HG03558 (cell line): Measurements from ENCODE around the gene DEFB129.
"Not testable (repeated sequence)": the region's sequence is repeated elsewhere in the genome, so short reads cannot be mapped to it uniquely, and the experiment has no call there.

ENCODE experiments used
- ATAC-seq: cut with Tn5 transposase; IDR thresholded peaks from one replicate; pipeline ENCODE4 v1.9.1; 2021; ENCODE audit warnings: moderate number of reproducible peaks; ENCODE audit not compliant: unreplicated experiment; ENCODE audit errors: extremely low read depth

DEFB129 gene

DNA sequence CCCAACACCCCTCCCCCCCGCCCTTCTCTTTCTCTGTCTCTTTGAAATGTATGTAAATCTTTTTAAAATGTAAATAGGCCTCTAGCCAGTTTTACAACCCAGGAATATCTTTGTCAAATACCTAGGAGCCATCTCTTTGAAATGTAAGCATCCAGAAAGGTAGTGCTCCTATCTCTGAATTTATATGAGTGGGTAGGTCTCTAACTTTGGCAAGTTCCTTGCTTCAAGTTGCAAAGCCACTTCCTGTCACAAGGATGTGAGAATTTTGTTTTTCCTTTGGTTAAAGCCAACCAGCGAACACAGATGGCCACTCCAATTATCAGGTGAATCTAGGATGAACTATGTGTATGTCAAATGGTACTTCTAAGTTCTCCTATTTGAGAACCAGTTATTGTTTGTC lies 24.3 kb downstream of the DEFB129 start:
- no peak for ATAC-seq

DNA sequence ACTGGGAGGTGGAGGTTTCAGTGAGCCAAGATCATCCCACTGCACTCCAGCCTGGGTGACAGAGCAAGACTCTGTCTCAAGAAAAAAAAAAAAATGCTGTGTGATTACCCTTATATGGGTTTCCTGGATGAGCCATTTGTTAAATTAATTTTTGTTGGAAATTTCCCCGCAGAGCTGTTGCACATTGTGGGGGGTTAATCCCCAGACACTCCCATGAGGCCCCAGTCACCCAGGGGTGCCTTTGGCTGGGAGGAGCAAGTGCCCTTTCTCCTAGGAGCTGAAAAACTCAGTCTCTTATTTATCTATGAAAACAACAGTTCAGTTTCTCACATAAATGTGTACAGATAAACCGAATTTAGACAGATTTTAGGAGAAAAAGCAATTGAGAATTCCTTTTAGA lies 25.7 kb downstream of the DEFB129 start:
- ATAC-seq: no peak

DNA sequence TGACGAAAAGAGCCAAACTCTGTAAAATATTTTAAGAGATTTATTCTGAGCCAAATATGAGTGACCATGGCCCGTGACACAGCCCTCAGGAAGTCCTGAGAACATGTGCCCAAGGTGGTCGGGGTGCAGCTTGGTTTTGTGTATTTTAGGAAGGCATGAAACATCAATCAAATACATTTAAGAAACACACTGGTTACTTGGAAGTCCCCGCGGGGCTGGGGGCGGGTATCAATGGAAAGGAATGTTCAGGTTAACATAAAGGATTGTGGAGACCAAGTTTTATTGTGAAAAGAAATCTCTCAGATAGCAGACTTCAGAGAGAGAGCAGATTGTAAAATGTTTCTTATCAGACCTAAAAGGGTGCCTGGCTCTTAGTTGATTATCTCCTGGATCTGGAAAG lies 26.4 kb downstream of the DEFB129 start:
- not testable (repeated sequence) for ATAC-seq

DNA sequence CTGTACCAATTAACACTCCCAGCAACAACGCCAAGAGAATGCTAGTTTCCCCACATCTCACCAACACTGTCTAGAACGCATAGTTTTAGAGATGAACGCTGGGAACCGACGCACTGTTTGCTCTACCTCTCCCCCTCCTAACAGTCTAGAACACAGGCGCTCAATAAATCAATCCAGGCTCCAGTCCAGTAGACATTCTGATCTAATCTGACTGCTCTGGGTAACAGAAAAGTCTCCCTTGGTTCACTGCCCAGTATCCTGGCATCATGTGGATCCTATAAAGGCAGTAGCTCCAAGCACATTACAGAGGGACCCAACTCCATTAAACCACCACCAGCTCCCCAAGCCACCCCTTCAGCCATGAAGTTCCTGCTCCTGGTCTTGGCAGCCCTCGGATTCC lies 30.4 kb downstream of the DEFB129 start, which contains the start of gene DEFB132:
DEFB132 (plus strand) TSS at position 306 of the 400 bp plus-strand sequence; CDS start at position 361, 55 bp downstream.
- ATAC-seq: no peak

DNA sequence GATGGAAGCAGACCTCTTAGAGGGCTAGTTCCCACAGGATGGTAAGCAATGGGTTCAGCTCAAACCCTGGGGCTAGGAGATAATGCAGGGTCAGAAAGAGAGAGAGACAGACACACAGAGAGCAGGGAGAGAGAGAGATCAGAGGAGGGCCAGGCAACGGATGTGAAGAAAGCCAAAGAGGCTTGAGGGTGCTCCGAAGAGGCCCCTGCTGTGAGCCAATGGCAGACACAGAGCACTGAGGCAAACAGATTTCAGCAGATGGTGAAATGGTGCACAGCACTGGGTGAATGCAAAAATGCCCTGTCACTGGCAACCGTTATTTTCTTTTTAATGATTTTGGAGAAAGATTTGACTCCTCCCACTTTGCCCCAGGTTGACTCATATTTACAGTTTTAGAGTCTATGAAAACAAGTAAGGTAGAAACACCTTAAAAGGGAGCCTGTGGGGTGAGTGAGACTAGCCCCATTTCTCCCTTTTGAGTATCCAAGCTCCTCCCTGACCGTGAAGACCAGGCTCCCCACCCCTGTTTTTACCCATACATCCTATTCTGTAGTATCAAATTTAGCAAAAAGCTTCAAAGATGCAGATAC lies 31.3 kb downstream of the DEFB129 start:
- ATAC-seq: no peak

DNA sequence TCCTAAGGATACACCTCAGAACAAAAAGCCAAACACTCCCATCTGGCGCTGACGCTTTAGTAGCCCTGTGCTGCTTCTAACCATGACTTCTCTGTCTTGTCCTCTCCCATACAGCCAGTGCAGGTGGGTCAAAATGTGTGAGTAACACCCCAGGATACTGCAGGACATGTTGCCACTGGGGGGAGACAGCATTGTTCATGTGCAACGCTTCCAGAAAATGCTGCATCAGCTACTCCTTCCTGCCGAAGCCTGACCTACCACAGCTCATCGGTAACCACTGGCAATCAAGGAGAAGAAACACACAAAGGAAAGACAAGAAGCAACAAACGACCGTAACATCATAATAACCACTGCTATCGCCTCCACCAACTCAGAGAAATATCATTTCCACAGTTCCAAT lies 31.9 kb downstream of the DEFB129 start:
- no peak for ATAC-seq

DNA sequence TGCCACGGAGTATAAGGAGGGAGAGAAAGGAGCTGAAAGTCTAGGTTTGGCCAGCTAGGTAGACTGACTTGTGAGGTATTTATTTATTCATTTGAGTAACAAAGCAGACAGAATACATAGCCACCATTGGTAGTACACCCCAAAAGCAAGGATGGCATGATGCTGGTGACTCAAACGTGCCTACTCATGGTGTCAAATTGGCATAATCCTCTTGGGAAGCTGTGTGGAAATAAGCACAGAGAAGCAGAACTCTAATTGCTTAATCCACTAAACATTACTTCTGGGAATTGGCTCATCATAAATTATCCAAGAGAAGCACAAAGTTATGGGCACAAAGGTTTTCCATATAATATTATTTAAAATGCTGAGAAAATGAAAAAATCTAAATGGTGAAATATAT lies 32.9 kb downstream of the DEFB129 start:
- no peak for ATAC-seq

DNA sequence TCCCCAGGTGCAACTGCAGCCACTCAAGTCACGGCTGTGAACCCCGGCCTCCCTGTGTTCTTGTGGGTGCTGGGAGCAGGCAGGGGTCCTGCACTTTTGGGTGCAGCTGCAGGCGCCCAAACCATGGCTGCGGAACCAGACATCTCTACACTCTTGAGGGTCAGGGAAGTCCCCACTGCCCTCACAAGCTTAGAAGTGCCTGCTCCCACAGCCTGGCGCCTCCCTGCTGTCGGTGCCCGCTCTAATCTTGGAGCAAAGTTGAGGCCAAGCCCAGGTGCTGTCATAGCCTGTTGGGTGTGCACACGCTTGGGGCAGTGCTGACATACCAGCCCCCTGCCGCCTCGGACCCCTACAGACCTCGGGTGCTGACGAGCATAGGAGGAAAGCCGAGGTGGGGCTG lies 36.6 kb downstream of the DEFB129 start:
- ATAC-seq: no peak

DNA sequence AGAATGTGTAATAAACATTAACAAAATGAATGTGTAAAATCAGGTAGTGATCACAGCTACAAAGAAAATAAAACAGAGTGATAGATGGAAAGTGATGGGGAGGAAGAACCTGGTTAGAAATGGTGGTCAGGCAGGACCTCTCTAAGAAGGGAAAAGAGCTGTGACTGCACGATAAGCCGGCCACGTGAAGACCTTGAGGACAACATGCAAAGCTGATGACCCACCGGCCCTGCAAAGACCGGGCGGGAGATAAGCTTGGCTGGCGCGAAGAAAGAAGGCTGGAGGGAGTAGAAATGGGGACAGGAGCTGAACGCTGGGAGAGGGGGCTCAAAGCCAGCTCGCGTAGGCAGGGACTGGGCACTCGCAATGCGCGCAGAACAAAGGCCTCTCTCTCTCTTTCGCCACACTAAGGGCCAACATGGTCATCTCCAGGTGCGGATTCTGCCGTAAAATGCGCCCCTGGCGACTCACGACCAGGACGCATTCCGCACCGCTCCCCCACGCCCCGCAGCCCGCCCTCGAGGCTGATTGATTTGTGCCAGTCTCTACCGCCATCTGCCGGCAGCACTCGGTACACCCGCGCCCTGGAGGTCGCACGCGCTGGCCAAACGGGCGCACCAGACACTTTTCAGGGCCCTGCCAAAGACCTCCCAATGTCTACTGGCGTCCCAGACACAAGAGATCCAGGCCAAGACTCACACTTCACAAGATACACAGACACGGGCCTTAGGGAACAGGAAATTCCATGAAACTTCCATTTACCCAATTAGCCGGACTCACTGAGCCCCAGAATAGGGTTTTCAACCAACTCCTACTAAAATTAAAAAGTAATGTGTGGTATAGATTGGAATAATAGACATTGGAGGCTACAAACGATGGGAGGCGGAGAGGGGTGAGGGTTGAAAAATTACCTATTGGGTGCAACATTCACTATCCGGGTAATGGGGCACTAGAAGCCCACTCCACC lies 39.8 kb downstream of the DEFB129 start:
- ATAC-seq: peak; percentile 73

DNA sequence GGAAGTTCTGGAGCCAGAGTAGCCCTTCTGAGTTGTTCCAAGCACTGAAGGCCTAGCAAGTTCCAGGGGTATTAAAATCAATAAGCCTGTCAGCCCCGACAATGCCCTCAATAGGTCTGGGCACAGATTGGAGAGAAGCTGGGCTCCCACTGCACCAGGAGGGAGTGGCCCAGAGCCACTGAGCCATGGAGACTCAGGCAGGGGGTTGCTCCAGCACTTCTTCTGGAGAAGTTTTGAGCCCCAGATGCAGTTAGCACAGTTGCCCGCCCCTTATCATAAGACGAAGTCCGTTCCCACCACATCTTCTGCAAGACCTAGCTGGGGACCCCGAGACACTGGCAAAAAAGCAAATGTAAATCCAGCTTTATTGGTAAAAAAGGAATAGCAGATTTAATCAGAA lies 43.5 kb downstream of the DEFB129 start:
- ATAC-seq: no peak

DNA sequence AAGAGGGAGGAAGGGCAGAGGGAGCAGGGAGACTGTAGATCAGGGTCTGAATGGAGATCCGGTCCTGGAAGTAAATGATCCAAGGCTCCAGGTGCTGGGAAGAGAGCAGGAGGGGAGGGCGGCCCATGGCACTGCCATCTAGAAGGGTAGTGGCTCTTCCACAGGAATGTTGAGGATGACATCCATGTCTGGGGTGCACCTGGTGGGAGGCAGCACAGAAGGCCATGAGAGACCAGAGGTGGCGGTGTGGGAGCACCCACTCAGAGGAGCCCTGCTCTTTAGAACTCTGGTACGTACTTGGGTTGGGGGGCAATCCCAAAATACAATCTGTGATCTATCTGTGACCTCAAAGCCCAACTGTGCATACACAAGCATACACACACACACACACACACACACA lies 44.0 kb downstream of the DEFB129 start:
- ATAC-seq: no peak

DNA sequence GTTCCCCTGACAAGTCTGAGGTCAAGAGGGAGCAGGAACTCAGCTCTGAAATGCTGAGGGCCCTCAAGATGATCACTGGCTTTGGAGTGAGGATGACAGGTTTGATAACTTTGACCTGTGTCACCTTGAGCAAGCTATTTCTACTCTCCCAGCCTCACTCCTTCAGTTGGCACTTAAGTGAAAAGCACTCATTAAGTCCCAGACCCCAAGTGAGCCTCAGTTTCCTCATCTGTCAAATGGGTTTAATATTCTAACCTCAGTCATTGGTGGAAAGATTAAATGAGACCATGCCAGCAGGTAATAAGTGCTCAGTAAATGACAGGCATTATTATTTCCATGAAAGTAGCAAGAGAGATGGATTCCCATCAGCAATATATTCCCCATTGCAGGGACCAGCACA lies 44.5 kb downstream of the DEFB129 start:
- ATAC-seq: no peak

DNA sequence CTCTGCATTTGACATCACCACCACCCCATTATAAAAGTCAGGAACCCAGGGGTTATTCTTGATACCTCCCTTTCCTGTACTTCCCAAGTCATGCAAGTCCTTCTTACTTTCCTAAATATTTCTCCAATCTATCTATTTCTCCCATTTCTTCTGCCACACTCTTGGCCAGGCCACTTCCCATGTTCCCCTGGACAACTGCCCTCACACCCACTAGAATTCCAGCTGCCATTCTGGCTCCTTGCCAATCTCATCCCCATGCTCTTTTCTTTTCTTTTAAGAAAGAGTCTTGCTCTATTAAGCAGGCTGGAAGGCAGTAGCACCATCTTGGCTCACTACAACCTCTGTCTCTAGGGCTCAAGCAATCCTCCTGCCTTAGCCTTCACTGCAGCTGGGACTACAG lies 45.7 kb downstream of the DEFB129 start:
- ATAC-seq: no peak

DNA sequence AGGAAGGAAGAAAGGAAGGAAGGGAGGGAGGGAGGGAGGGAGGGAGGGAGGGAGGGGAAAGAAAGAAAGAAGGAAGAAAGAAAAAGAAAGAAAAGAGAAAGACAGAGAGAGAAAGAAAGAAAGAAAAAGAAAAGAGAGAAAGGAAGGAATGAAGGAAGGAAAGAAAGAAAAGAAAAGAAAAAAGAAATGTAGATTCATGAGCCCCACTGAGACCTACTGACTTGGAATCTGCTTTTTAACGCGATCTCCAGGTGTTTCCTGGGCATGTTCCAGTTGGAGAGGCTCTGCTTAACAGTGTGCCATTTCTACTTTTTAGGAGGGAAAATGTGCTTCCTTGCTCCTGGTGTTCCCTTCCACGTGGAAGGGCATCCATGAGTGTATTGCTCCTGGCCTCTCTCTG lies 46.8 kb downstream of the DEFB129 start:
- ATAC-seq: no peak

DNA sequence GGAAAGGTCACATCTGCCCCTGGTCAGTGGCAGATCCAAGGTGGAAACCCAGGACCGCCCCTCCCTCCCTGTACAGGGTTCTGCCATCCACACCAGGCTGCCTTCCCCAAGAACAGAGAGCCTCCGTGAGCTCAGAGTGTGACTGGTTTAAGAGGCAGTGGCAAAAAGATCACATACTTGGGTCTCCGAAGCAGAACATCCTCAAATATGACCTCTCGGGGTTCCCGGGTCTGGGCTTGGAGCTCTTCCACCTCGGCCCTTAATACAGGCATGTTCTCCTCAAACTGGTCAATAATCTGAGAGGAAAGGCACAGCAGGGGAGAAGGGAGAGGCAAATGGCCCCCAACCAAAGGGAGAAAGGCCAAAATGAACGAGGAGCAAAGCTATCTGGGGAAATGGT lies 48.7 kb downstream of the DEFB129 start:
- no peak for ATAC-seq

DNA sequence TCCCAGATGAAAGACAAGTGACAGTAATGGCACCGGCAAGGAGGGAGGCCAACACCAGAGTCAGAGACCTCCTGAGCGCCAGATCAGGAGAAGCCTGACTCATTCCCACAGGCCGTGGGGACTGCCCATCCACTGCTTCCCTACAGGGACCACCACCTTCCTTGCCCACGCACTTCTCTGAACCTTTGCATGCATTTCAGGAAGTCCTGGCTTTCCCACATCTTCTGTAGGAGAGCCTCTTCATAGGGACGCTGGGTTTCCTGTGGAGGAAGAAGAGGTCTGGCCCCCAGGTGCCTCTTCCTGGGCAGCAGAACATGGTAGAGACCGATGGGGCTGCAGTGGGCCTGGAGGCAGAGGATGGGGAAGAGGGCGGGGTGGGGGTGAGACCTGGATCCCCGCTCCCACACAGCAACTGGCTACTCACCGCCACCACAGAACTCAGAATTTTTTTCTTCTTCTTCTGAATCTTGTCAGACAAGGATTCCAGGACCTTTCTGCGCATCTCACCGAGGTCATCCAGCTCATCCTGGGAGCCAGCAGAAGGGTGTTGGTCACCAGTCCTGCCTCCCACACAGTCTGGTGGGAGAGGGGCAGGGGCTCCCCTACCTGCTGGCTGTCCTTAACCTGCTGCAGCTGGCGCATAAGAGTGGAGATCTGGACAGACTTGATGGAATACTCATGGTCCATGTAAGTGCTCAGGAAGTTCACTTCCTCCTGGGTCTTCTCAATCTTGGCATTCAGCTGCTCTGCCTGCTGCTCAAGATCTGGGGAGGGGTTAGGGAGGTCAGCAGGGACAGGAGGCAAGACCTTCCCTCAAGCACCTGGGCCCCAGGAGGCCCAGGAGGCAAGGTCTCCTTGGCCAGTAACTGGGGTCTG lies 49.8 kb downstream of the DEFB129 start:
- ATAC-seq: no peak

DNA sequence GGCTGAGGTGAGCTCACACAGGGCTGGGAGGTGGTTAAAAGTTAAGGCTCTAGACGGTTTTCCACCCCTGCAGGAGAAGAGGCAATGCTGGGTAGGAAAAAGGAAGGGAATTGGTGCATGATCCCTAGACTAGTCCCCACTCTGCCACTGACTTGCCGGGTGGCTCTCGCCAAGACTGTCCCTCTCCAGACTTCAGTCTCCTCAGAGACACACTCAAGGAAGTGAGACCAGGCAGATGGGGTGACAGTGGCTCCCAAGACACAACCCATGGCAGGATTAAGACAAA lies 50.4 kb downstream of the DEFB129 start:
- ATAC-seq: no peak

DNA sequence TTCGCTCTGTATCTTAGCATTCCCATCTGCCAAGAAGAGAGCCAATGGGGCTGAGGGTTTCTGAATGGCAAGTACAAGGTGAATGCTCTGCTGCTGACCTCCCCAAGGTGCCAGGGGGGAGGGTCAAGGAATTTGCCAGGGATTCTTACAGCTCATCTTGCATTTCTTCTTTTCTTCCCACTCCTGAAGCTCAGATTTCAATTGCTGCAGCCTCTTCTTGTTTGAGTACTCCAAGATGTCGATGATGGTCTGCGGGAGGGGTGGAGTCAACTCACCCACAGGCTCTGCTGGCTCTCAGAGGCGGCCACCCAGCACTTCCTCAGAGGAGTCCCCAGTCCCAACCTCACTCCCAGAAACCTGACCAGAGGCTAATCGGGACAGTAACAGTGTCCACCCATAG lies 51.1 kb downstream of the DEFB129 start:
- no peak for ATAC-seq

DNA sequence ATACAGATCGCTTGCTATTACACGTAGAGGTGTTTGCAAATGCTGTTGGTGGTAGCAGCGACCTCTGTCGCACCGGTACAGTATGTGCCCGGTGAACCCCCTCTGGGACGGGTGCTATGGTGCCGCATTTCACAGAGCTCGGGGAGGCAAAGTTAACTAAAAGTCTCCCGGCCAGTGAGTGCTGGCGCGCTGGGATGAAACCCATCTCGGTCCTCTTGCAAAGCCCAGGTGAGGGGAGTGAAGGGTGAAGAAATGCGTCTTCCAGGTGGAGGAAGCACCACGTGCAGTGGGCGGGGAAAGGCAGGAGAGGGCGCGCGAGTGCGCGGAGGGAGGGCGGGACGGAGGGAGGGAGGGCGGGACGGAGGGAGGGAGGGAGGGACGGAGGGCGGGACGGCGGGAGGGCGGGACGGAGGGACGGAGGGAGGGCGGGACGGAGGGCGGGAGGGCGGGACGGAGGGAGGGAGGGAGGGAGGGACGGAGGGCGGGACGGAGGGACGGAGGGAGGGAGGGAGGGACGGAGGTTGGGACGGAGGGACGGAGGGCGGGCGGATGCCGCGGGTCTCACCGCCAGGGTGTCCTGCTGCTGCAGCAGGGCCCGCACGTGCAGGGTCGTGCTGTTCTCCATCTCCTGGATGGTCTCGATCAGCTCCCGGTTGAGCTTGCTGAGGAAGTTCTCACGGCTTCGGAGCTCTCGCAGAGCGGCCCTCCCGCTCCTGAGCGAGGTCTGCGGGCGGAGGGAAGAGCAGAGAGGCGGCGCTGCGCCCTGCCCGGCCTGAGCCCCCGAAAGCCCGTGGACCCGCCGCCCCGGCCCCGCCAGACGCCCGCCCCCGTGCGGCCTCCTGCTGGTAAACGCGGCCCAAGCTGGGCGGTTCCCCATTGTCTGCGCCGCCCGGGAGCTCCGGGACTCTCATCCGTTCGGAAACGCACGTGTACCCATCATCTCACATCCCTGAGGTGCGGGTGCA lies 51.8 kb downstream of the DEFB129 start:
- no peak for ATAC-seq
